NCI-H1105 treated with DMSO at 0.1 percent for 48 hours (cell line): ENCODE measurements around the gene SLC10A1.

Source experiments
- DNase-seq: peaks from one replicate; lab custom pipeline; 2025; lab: John Stamatoyannopoulos, UW

The SLC10A1 gene

GRCh38 chr14:69808919-69809808 is 12.1 kb upstream of the SLC10A1 start:
- DNase-seq, result no peak

GRCh38 chr14:69807192-69807591 is 10.2 kb upstream of the SLC10A1 start:
- no peak for DNase-seq

- DNase-seq, result no peak
Measured at GRCh38 chr14:69804902-69805301, 7.9 kb upstream of the SLC10A1 start.

GRCh38 chr14:69803753-69804152 is 6.7 kb upstream of the SLC10A1 start:
- no peak for DNase-seq

- DNase-seq, result no peak
Measured at GRCh38 chr14:69798339-69798735, 1.3 kb upstream of the SLC10A1 start.

- no peak for DNase-seq
Measured at GRCh38 chr14:69797573-69798338, 715 bp upstream of the SLC10A1 start.

GRCh38 chr14:69795691-69796090 is 1.4 kb downstream of the SLC10A1 start:
- DNase-seq, result no peak

GRCh38 chr14:69794791-69795190 is 2.2 kb downstream of the SLC10A1 start:
- no peak for DNase-seq

GRCh38 chr14:69792887-69793421 is 4.1 kb downstream of the SLC10A1 start:
- DNase-seq, result no peak

GRCh38 chr14:69789118-69789640 is 7.9 kb downstream of the SLC10A1 start:
- DNase-seq, result no peak

- DNase-seq, result no peak
Measured at GRCh38 chr14:69786603-69787002, 10.4 kb downstream of the SLC10A1 start.

GRCh38 chr14:69784942-69785341 is 12.1 kb downstream of the SLC10A1 start:
- no peak for DNase-seq

- no peak for DNase-seq
Measured at GRCh38 chr14:69780952-69781351, 16.1 kb downstream of the SLC10A1 start.

- DNase-seq, result no peak
Measured at GRCh38 chr14:69780092-69780491, 16.9 kb downstream of the SLC10A1 start.

- no peak for DNase-seq
Measured at GRCh38 chr14:69779088-69779487, 18.0 kb downstream of the SLC10A1 start.

- DNase-seq, result no peak
Measured at GRCh38 chr14:69776875-69777453, 20.1 kb downstream of the SLC10A1 start.

GRCh38 chr14:69775012-69775411 is 22.0 kb downstream of the SLC10A1 start:
- DNase-seq, result no peak

- DNase-seq, result no peak
Measured at GRCh38 chr14:69773571-69774276, 23.3 kb downstream of the SLC10A1 start.

GRCh38 chr14:69772082-69773017 is 24.7 kb downstream of the SLC10A1 start:
- DNase-seq, result no peak

GRCh38 chr14:69771136-69771535 is 25.9 kb downstream of the SLC10A1 start:
- DNase-seq, result no peak
